Smooth muscle cell (in vitro differentiated cells): ENCODE measurements around the gene EPC2. TPM values are rescaled to one million over a fixed set of nuclear protein-coding genes. Genes with fewer than 3 reads are reported as not detected.

ENCODE experiments used
- DNase-seq: peaks from one replicate; lab custom pipeline; 2025; ENCODE audit not compliant: unreplicated experiment; lab: John Stamatoyannopoulos, UW
- H2AFZ ChIP-seq: fragments of 200-600 bp; sonication (generic); 2 replicates; pipeline ENCODE4 v1.6.0; 2016; ENCODE audit warnings: antibody characterized with exemption, low read depth, mild to moderate bottlenecking
- H3F3A ChIP-seq: fragments of 200-600 bp; sonication (generic); 2 replicates; pipeline ENCODE4 v1.6.0; 2017; ENCODE audit warnings: antibody characterized with exemption, low read depth
- H3K27ac ChIP-seq: fragments of 200-600 bp; sonication (generic); 2 replicates; pipeline ENCODE4 v1.5.1; 2016; ENCODE audit warnings: low read depth, mild to moderate bottlenecking
- H3K27me3 ChIP-seq: fragments of 200-600 bp; sonication (generic); 2 replicates; pipeline ENCODE4 v1.6.1; 2016; ENCODE audit warnings: low read depth, mild to moderate bottlenecking
- H3K36me3 ChIP-seq: fragments of 200-600 bp; sonication (generic); 2 replicates; pipeline ENCODE4 v1.5.1; 2016; ENCODE audit warnings: low read depth
- H3K4me1 ChIP-seq: fragments of 200-600 bp; sonication (generic); 2 replicates; pipeline ENCODE4 v1.5.1; 2016; ENCODE audit warnings: low read depth
- H3K4me2 ChIP-seq: fragments of 200-600 bp; sonication (generic); 2 replicates; pipeline ENCODE4 v1.6.0; 2016; ENCODE audit warnings: mild to moderate bottlenecking
- H3K4me3 ChIP-seq: fragments of 200-600 bp; sonication (generic); 2 replicates; pipeline ENCODE4 v1.5.1; 2016; ENCODE audit warnings: mild to moderate bottlenecking
- H3K79me2 ChIP-seq: fragments of 200-600 bp; sonication (generic); 2 replicates; pipeline ENCODE4 v1.6.0; 2016; ENCODE audit warnings: low read depth, mild to moderate bottlenecking
- H3K9ac ChIP-seq: fragments of 200-600 bp; sonication (generic); 2 replicates; pipeline ENCODE4 v1.6.0; 2016; ENCODE audit warnings: low read depth
- H3K9me3 ChIP-seq: fragments of 200-600 bp; sonication (generic); replicated peaks from 2 replicates; pipeline ENCODE4 v1.5.1; 2016; ENCODE audit warnings: low read depth
- H4K20me1 ChIP-seq: fragments of 200-600 bp; sonication (generic); 2 replicates; pipeline ENCODE4 v1.6.0; 2016; ENCODE audit warnings: low read depth
- CTCF ChIP-seq: fragments of 200-600 bp; sonication (generic); IDR thresholded peaks from 2 replicates; pipeline ENCODE4 v1.5.1; 2017; ENCODE audit warnings: borderline replicate concordance, mild to moderate bottlenecking, antibody characterized with exemption; ENCODE audit not compliant: insufficient read depth, poor library complexity, severe bottlenecking
- WGBS: methylation state at CpG from one replicate; pipeline ENCODE4 v1.1.7; 2016; ENCODE audit warnings: low lambda C conversion rate; 5-methylcytosine and 5-hydroxymethylcytosine counted together
- polyA plus RNA-seq: library from polyadenylated mRNA; unstranded; fragments of >200 nt; fragmentation: Nextera tagmentation; extraction: Ambion mirVana; gene quantifications from 2 replicates; pipeline ENCODE4 v1.2.1, GENCODE V29; 2016
- total RNA-seq: library from RNA; depleted of rRNA; stranded (reverse); fragments of >200 nt; gene quantifications from 2 replicates; pipeline ENCODE4 v1.2.3, GENCODE V29; 2014

EPC2 gene
- total and polyA plus RNA-seq, 2 experiments from 2014 or later, result 2.7 to 26.7 TPM

GRCh38 chr2:148699830-148700229 lies 55.3 kb downstream of the EPC2 start:
- peaks cover 12% of the 10 kb centered on the region for H4K20me1 ChIP-seq
- no peaks in the 10 kb centered on the region for H3K27me3 ChIP-seq
- no peak overlapping the region for H3K4me2 ChIP-seq
- no peaks in the 10 kb centered on the region for H3K4me1 ChIP-seq
- peaks cover 61% of the 10 kb centered on the region for H3K79me2 ChIP-seq
- DNase-seq, result no peak
- H3K4me3 ChIP-seq, result no peak overlapping the region
- peaks cover 11% of the 10 kb centered on the region for H3K36me3 ChIP-seq
- H3F3A ChIP-seq, result no peaks in the 10 kb centered on the region
- H3K9ac ChIP-seq, result no peak overlapping the region
- no peak overlapping the region for H3K27ac ChIP-seq
- no peak overlapping the region for H2AFZ ChIP-seq
- peaks cover 16% of the 10 kb centered on the region for H3K9me3 ChIP-seq
- WGBS, result 84% methylated on average over 4 of the region's 4 CpGs
- TF ChIP-seq CTCF, result no peak

GRCh38 chr2:148701039-148701438 lies 56.5 kb downstream of the EPC2 start:
- peaks cover 11% of the 10 kb centered on the region for H3K36me3 ChIP-seq
- no peak overlapping the region for H3K4me2 ChIP-seq
- H4K20me1 ChIP-seq, result peaks cover 12% of the 10 kb centered on the region
- no peak overlapping the region for H3K9ac ChIP-seq
- H3K27ac ChIP-seq, result no peak overlapping the region
- TF ChIP-seq CTCF, result no peak
- WGBS, result 97% methylated on average over 3 of the region's 3 CpGs
- H3K4me3 ChIP-seq, result no peak overlapping the region
- no peaks in the 10 kb centered on the region for H3K4me1 ChIP-seq
- H3K9me3 ChIP-seq, result peaks cover 16% of the 10 kb centered on the region
- H3K27me3 ChIP-seq, result no peaks in the 10 kb centered on the region
- no peak for DNase-seq
- no peaks in the 10 kb centered on the region for H3F3A ChIP-seq
- H3K79me2 ChIP-seq, result peaks cover 61% of the 10 kb centered on the region
- H2AFZ ChIP-seq, result no peak overlapping the region

GRCh38 chr2:148701877-148702276 lies 57.3 kb downstream of the EPC2 start:
- Histone ChIP-seq H3K27ac (no peak overlapping the region), H3F3A (no peaks in the 10 kb centered on the region), H4K20me1 (peaks cover 10% of the 10 kb centered on the region), H3K36me3 (peaks cover 11% of the 10 kb centered on the region), H2AFZ (no peak overlapping the region), H3K9ac (no peak overlapping the region), H3K79me2 (peaks cover 61% of the 10 kb centered on the region), H3K4me3 (no peak overlapping the region), H3K27me3 (no peaks in the 10 kb centered on the region), H3K4me1 (no peaks in the 10 kb centered on the region), H3K4me2 (no peak overlapping the region), H3K9me3 (peaks cover 16% of the 10 kb centered on the region)
- no peak for TF ChIP-seq CTCF
- DNase-seq, result no peak

- H3K9ac ChIP-seq, result no peak overlapping the region
- WGBS, result 100% methylated on average over 1 of the region's 1 CpG
- H3K79me2 ChIP-seq, result peaks cover 62% of the 10 kb centered on the region
- no peak for DNase-seq
- H3K4me3 ChIP-seq, result no peak overlapping the region
- H3K27ac ChIP-seq, result no peak overlapping the region
- no peaks in the 10 kb centered on the region for H3K27me3 ChIP-seq
- H3K4me1 ChIP-seq, result no peaks in the 10 kb centered on the region
- H3K4me2 ChIP-seq, result no peak overlapping the region
- peaks cover 4% of the 10 kb centered on the region for H4K20me1 ChIP-seq
- peaks cover 16% of the 10 kb centered on the region for H3K9me3 ChIP-seq
- TF ChIP-seq CTCF, result no peak
- H3K36me3 ChIP-seq, result peaks cover 11% of the 10 kb centered on the region
- H3F3A ChIP-seq, result no peaks in the 10 kb centered on the region
- H2AFZ ChIP-seq, result no peak overlapping the region
These were observed 57.9 kb downstream of the EPC2 start for GRCh38 chr2:148702475-148702874.
